ENCODE data around the gene SNRK. TPM values are rescaled to one million over a fixed set of nuclear protein-coding genes. Genes with fewer than 3 reads are reported as not detected.

The SNRK gene
- total and polyA plus RNA-seq, 2 donors (not counting 3 experiments of a cell fraction or from before 2014, with no cell fraction given), result 43.3 to 99.9 TPM

- Histone ChIP-seq H3K27ac (ENCODE audit: insufficient read depth, low read depth, low read length) (no peak overlapping the region), H3K9me1 (replicated peaks; ENCODE audit: control insufficient read depth, extremely low read depth, insufficient read depth, low read length) (no peaks in the 10 kb centered on the region), H3K36me3 (ENCODE audit: control insufficient read depth in 2 of 2, extremely low read depth in 1 of 2, insufficient read depth in 2 of 2, low read length in 2 of 2) (peaks cover 0 to 19% of the 10 kb centered on the region in 2 experiments), H3K4me3 (replicated peaks in 1 of 3; ENCODE audit: insufficient read depth in 1 of 3, low read depth in 1 of 3, low read length in 3 of 3) (no peak overlapping the region), H3K79me2 (ENCODE audit: control insufficient read depth, insufficient read depth, low read length) (peaks cover 99% of the 10 kb centered on the region), H4K20me1 (replicated peaks; ENCODE audit: control insufficient read depth, extremely low read depth, insufficient read depth, low read length) (peaks cover 24% of the 10 kb centered on the region), H3K9me3 (replicated peaks; ENCODE audit: control insufficient read depth, insufficient read depth, low read length) (no peaks in the 10 kb centered on the region), H3K9ac (replicated peaks; ENCODE audit: extremely low read depth, insufficient read depth, low read length) (no peak overlapping the region), H3K27me3 (ENCODE audit: control insufficient read depth in 2 of 2, insufficient read depth in 2 of 2, low read length in 2 of 2) (no peaks in the 10 kb centered on the region), H3K4me2 (ENCODE audit: insufficient read depth, low read length) (no peak overlapping the region), H3K4me1 (ENCODE audit: control insufficient read depth, extremely low read depth, insufficient read depth, low read length) (peaks cover 9% of the 10 kb centered on the region), H2AFZ (ENCODE audit: low read depth, low read length) (no peak overlapping the region)
- FAIRE-seq (no peak), DNase-seq (ENCODE audit: low read depth, low spot score) (no peak)
- TF ChIP-seq GATA2 (IDR thresholded peaks at IDR 0.05; ENCODE audit: insufficient read depth, insufficient read length, low read depth, low read length), result no peak
- no peak for TF ChIP-seq JUN (IDR thresholded peaks at IDR 0.05; ENCODE audit: borderline replicate concordance, insufficient read depth, insufficient read length, low read depth)
- TF ChIP-seq EZH2 (IDR thresholded peaks at IDR 0.05; ENCODE audit: borderline replicate concordance, low read depth, low read length, severe bottlenecking), result no peak
- no peak for TF ChIP-seq MYC (IDR thresholded peaks at IDR 0.05; ENCODE audit: low read depth, low read length)
- TF ChIP-seq POLR2AphosphoS5 (IDR thresholded peaks at IDR 0.05; ENCODE audit: insufficient read depth, low read depth, low read length), result no peak
- TF ChIP-seq POLR2A (IDR thresholded peaks at IDR 0.05; ENCODE audit: low read depth, low read length), result no peak
- no peak for TF ChIP-seq MAX (IDR thresholded peaks at IDR 0.05; ENCODE audit: insufficient read depth, insufficient read length)
- no peak for TF ChIP-seq CTCF (IDR thresholded peaks at IDR 0.05; ENCODE audit: extremely low read depth in 1 of 2, insufficient read depth in 1 of 2, low read depth in 1 of 2, low read length in 2 of 2)
- TF ChIP-seq FOS (IDR thresholded peaks at IDR 0.05; ENCODE audit: borderline replicate concordance, insufficient read depth, low read length), result no peak
- no TSS peak for BruUV-seq (replicated peaks)
- dilution Hi-C loops (cut with MboI; ENCODE audit: extremely low pct_ligation_motif_present, low sequenced_read_pairs), result no loop called here
- ChIA-PET CTCF (interaction anchor here (1.2 kb wide), 1 partner anchor 105 kb away, joined by 4 read pairs; no protein-coding TSS in a partner anchor), POLR2A (no interaction called here)
- intact Hi-C loops (cut with micrococcal nuclease), result no loop called here
These were observed 42.3 kb downstream of the SNRK start for GRCh38 chr3:43328653-43329052.

All from endothelial cell of umbilical vein (primary cell).